Measurements from ENCODE around the gene PPP2R3A. TPM values are rescaled to one million over a fixed set of nuclear protein-coding genes. Genes with fewer than 3 reads are reported as not detected.

PPP2R3A gene
- total and polyA plus RNA-seq, 2 experiments from 2014 or later, result 6.4 to 15.2 TPM

GRCh38 chr3:136008732-136009470, 43.4 kb downstream of the PPP2R3A start:
- Histone ChIP-seq H2AFZ (no peak overlapping the region), H3K4me2 (no peak overlapping the region), H3K36me3 (ENCODE audit: insufficient read depth) (no peaks in the 10 kb centered on the region), H3K27me3 (ENCODE audit: insufficient read depth) (no peaks in the 10 kb centered on the region), H3K4me1 (ENCODE audit: insufficient read depth) (peaks cover 13% of the 10 kb centered on the region; the same call in 1 of the 2 replicates), H4K20me1 (replicated peaks; ENCODE audit: insufficient read depth) (no peaks in the 10 kb centered on the region), H3K27ac (ENCODE audit: low read depth) (no peak overlapping the region), H3K79me2 (replicated peaks; ENCODE audit: insufficient read depth) (no peaks in the 10 kb centered on the region), H3K9me2 (ENCODE audit: insufficient read depth) (0 out of 2 replicates have a peak, but pooled peaks cover 6% of the 10 kb centered on the region), H3K4me3 (no peak overlapping the region), H3F3A (replicated peaks; ENCODE audit: low read depth) (no peaks in the 10 kb centered on the region)
- ATAC-seq (peak; percentile 34; the same call in 2 of the 3 replicates), DNase-seq (ENCODE audit: low spot score) (peak; percentile 26)
- Mint-ChIP-seq H3K9me3 (no peaks in the 10 kb centered on the region), H3K4me3 (no peak overlapping the region), H3K36me3 (ENCODE audit: low read depth) (no peaks in the 10 kb centered on the region; the same call in 2 of the 3 replicates), H3K27me3 (ENCODE audit: insufficient read depth, low read depth, poor library complexity) (no peaks in the 10 kb centered on the region), H3K4me1 (peaks cover 19% of the 10 kb centered on the region), H3K27ac (no peak overlapping the region)
- TF ChIP-seq ZNF114 (CRISPR knock-in tag; IDR thresholded peaks at IDR 0.05) (no peak), CTCF (conservative IDR thresholded peaks at IDR 0.05; ENCODE audit: low read depth in 2 of 2) (peak; percentile 24 to 28)

GRCh38 chr3:136018876-136019275, 53.3 kb downstream of the PPP2R3A start:
- H3K27ac Mint-ChIP-seq, result no peak overlapping the region
- no peaks in the 10 kb centered on the region for H4K20me1 ChIP-seq (replicated peaks; ENCODE audit: insufficient read depth)
- TF ChIP-seq ZNF114 (CRISPR knock-in tag; IDR thresholded peaks at IDR 0.05) (no peak), ETS1 (IDR thresholded peaks at IDR 0.05) (no peak), ZNF462 (CRISPR knock-in tag; IDR thresholded peaks at IDR 0.05) (no peak), POLR2AphosphoS5 (IDR thresholded peaks at IDR 0.05; ENCODE audit: low read depth) (no peak), CREB1 (CRISPR knock-in tag; IDR thresholded peaks at IDR 0.05; ENCODE audit: low read depth) (no peak)
- ATAC-seq (no peak), DNase-seq (ENCODE audit: low spot score) (no peak)
- no peak overlapping the region for H2AFZ ChIP-seq
- peaks cover 21% of the 10 kb centered on the region; the same call in 1 of the 2 replicates for H3K79me2 ChIP-seq (replicated peaks; ENCODE audit: insufficient read depth)
- H3K27me3 Mint-ChIP-seq (ENCODE audit: insufficient read depth, low read depth, poor library complexity), result no peaks in the 10 kb centered on the region
- no peak overlapping the region for H3K4me3 ChIP-seq
- no peaks in the 10 kb centered on the region for H3K9me3 Mint-ChIP-seq
- no peak overlapping the region for H3K4me3 Mint-ChIP-seq
- no peaks in the 10 kb centered on the region for H3K36me3 Mint-ChIP-seq (ENCODE audit: low read depth)
- H3K36me3 ChIP-seq (ENCODE audit: insufficient read depth), result no peaks in the 10 kb centered on the region
- no peaks in the 10 kb centered on the region for H3K9me2 ChIP-seq (ENCODE audit: insufficient read depth)
- H3F3A ChIP-seq (replicated peaks; ENCODE audit: low read depth), result no peaks in the 10 kb centered on the region
- H3K4me1 ChIP-seq (ENCODE audit: insufficient read depth), result no peaks in the 10 kb centered on the region
- no peaks in the 10 kb centered on the region for H3K27me3 ChIP-seq (ENCODE audit: insufficient read depth)
- no peak overlapping the region for H3K27ac ChIP-seq (ENCODE audit: low read depth)
- no peak overlapping the region for H3K4me2 ChIP-seq
- peaks cover 4% of the 10 kb centered on the region; the same call in 2 of the 3 replicates for H3K4me1 Mint-ChIP-seq
